Stomach (tissue), 9 donors: ENCODE data around the gene NXPH4. TPM values are rescaled to one million over a fixed set of nuclear protein-coding genes. Genes with fewer than 3 reads are reported as not detected.

Experiments
- DNase-seq, 2 donors: peaks; one replicate each; pipeline versions ENCODE4 v3.0.0 to v3.0.0-alpha.2; 2013 to 2019
- H3K27ac ChIP-seq, 5 donors: fragments of 200-600 bp in 4 of 5; sonication (generic) in 4 of 5; one replicate each; pipeline ENCODE4 v1.5.1; 2013 to 2019; ENCODE audit warnings: mild to moderate bottlenecking in 1 of 5, moderate library complexity in 1 of 5
- H3K27me3 ChIP-seq, 3 donors: fragments of 200-600 bp; sonication (generic); one replicate each; pipeline ENCODE4 v1.5.1; 2017 to 2019; ENCODE audit warnings: mixed run types in 1 of 3
- H3K36me3 ChIP-seq, 4 donors: fragments of 200-600 bp; sonication (generic); 1 replicate in 3 of 4; 2 replicates in 1 of 4; pipeline ENCODE4 v1.5.1; 2016 to 2019
- H3K4me1 ChIP-seq, 4 donors: fragments of 200-600 bp; sonication (generic); one replicate each; pipeline ENCODE4 v1.5.1; 2016 to 2019
- H3K4me3 ChIP-seq, 4 donors: fragments of 200-600 bp; sonication (generic) in 3 of 4; one replicate each; pipeline ENCODE4 v1.5.1; 2016 to 2019; ENCODE audit warnings: mild to moderate bottlenecking in 1 of 4
- H3K9me3 ChIP-seq, 4 donors: fragments of 200-600 bp; sonication (generic); one replicate each; pipeline ENCODE4 v1.5.1; 2016 to 2019
- CTCF ChIP-seq, 7 experiments: fragments of 450-650 bp in 4 of 7; fragments of 200-600 bp in 3 of 7; sonication (generic) in 3 of 7; IDR thresholded peaks; one replicate each; pipeline ENCODE4 v1.5.1; 2016 to 2019; ENCODE audit warnings: antibody characterized with exemption in 7 of 7, control low read depth in 2 of 7, mild to moderate bottlenecking in 1 of 7
- EP300 ChIP-seq: sonication (generic); formaldehyde crosslinking; IDR thresholded peaks from one replicate; pipeline ENCODE4 v1.6.1; 2017; ENCODE audit warnings: antibody characterized with exemption
- POLR2A ChIP-seq, 4 donors: fragments of 450-650 bp; IDR thresholded peaks; one replicate each; pipeline ENCODE4 v1.6.1; 2016; ENCODE audit warnings: antibody characterized with exemption in 4 of 4, control low read depth in 2 of 4, mild to moderate bottlenecking in 1 of 4, moderate library complexity in 1 of 4
- POLR2AphosphoS5 ChIP-seq, 3 donors: sonication (generic); formaldehyde crosslinking; IDR thresholded peaks; one replicate each; pipeline ENCODE4 v1.6.1; 2016; ENCODE audit warnings: antibody characterized with exemption in 3 of 3
- WGBS, 5 donors: extraction: QIAGEN DNeasy Blood & Tissue Kit in 3 of 5; methylation state at CpG; one replicate each; pipeline versions ENCODE4 v1.1.5 to v1.1.7; 2013 to 2018; 5-methylcytosine and 5-hydroxymethylcytosine counted together
- intact Hi-C: fragments of 100-400 bp; cut with DNase I; formaldehyde crosslinking; loops from one replicate; pipeline ENCODE4 v1.15.1; 2023; ENCODE audit warnings: low total_unique reads
- polyA plus RNA-seq, 3 donors: library from polyadenylated mRNA; stranded (reverse); fragments of 200-250 nt; gene quantifications; one replicate each; pipeline ENCODE4 v1.2.3, GENCODE V29; 2013
- total RNA-seq, 5 donors: library from RNA; depleted of rRNA; stranded (reverse); fragments of >200 nt; gene quantifications; one replicate each; pipeline versions ENCODE4 v1.1.0 to v1.2.3, GENCODE V29; 2014 to 2016
- donor health status: healthy with polysubstance abuse.
- donor health status: Bipolar disorder and iron deficiency.
- donor health status: healthy.

Gene NXPH4
- total and polyA plus RNA-seq, 8 donors: 0.18 to 0.44 (median 0.30) TPM; not detected in 5

GRCh38 chr12:57203201-57203600 is 13.4 kb upstream of the NXPH4 start:
- H3K27ac ChIP-seq: no peak overlapping the region
- H3K9me3 ChIP-seq: no peaks in the 10 kb centered on the region
- DNase-seq: no peak
- peaks cover 80 to 100% (median 98%) of the 10 kb centered on the region in 4 donors for H3K36me3 ChIP-seq
- H3K4me1 ChIP-seq: no peaks in the 10 kb centered on the region
- H3K27me3 ChIP-seq: no peaks in the 10 kb centered on the region
- no peak overlapping the region for H3K4me3 ChIP-seq
- 94 to 97% (median 97%) methylated on average over 28 of the region's 28 CpGs for WGBS, 5 donors
- intact Hi-C loops: no loop called here
- TF ChIP-seq EP300 (no peak), POLR2AphosphoS5 (IDR thresholded peaks at IDR 0.05) (no peak), CTCF (IDR thresholded peaks at IDR 0.05) (no peak), POLR2A (IDR thresholded peaks at IDR 0.05) (no peak)

GRCh38 chr12:57203791-57204190 is 12.8 kb upstream of the NXPH4 start:
- 84 to 100% (median 87%) methylated on average over 1 to 11 of the region's 11 CpGs for WGBS, 5 donors
- no peak for DNase-seq
- no peak overlapping the region for H3K27ac ChIP-seq
- TF ChIP-seq POLR2AphosphoS5 (IDR thresholded peaks at IDR 0.05) (no peak), EP300 (no peak), POLR2A (IDR thresholded peaks at IDR 0.05) (no peak)
- H3K4me1 ChIP-seq: no peaks in the 10 kb centered on the region
- no peaks in the 10 kb centered on the region for H3K9me3 ChIP-seq
- H3K36me3 ChIP-seq: peaks cover 77 to 100% (median 98%) of the 10 kb centered on the region in 4 donors
- no peaks in the 10 kb centered on the region for H3K27me3 ChIP-seq
- no peak overlapping the region for H3K4me3 ChIP-seq
- intact Hi-C loops: no loop called here

- Histone ChIP-seq H3K36me3 (peaks cover 70 to 100% (median 98%) of the 10 kb centered on the region in 4 donors), H3K9me3 (no peaks in the 10 kb centered on the region)
Measured at GRCh38 chr12:57204454-57204853, 12.1 kb upstream of the NXPH4 start.

GRCh38 chr12:57205186-57205585 is 11.4 kb upstream of the NXPH4 start:
- TF ChIP-seq POLR2A (IDR thresholded peaks at IDR 0.05) (no peak), EP300 (no peak), POLR2AphosphoS5 (IDR thresholded peaks at IDR 0.05) (no peak), CTCF (IDR thresholded peaks at IDR 0.05) (no peak)
- no peak for DNase-seq
- Histone ChIP-seq H3K4me3 (no peak overlapping the region), H3K4me1 (no peaks in the 10 kb centered on the region), H3K27me3 (no peaks in the 10 kb centered on the region), H3K36me3 (peaks cover 66 to 100% (median 98%) of the 10 kb centered on the region in 4 donors), H3K9me3 (no peaks in the 10 kb centered on the region), H3K27ac (no peak overlapping the region)
- intact Hi-C loops: no loop called here
- WGBS, 5 donors: 93 to 97% (median 96%) methylated on average over 17 to 26 of the region's 26 CpGs

More at GRCh38 chr12:57204454-57204853, 12.1 kb upstream of the NXPH4 start:
- intact Hi-C loops: no loop called here
- WGBS, 5 donors: 86 to 96% (median 91%) methylated on average over 17 to 19 of the region's 19 CpGs
- DNase-seq: no peak
- H3K27ac ChIP-seq: no peak overlapping the region
- H3K4me3 ChIP-seq: no peak overlapping the region
- TF ChIP-seq POLR2AphosphoS5 (IDR thresholded peaks at IDR 0.05): no peak
- no peaks in the 10 kb centered on the region for H3K4me1 ChIP-seq
- no peaks in the 10 kb centered on the region for H3K27me3 ChIP-seq

GRCh38 chr12:57205931-57206330 is 10.7 kb upstream of the NXPH4 start:
- intact Hi-C loops: no loop called here
- H3K4me1 ChIP-seq: no peaks in the 10 kb centered on the region
- H3K27me3 ChIP-seq: no peaks in the 10 kb centered on the region
- DNase-seq: no peak
- no peak overlapping the region for H3K4me3 ChIP-seq
- peaks cover 62 to 100% (median 98%) of the 10 kb centered on the region in 4 donors for H3K36me3 ChIP-seq
- H3K9me3 ChIP-seq: no peaks in the 10 kb centered on the region
- 78 to 98% (median 86%) methylated on average over 7 of the region's 7 CpGs for WGBS, 5 donors
- H3K27ac ChIP-seq: no peak overlapping the region
- no peak for TF ChIP-seq POLR2A (IDR thresholded peaks at IDR 0.05)
- no peak for TF ChIP-seq CTCF (IDR thresholded peaks at IDR 0.05)
